ENCODE data around the gene ATP8B3. TPM values are rescaled to one million over a fixed set of nuclear protein-coding genes. Genes with fewer than 3 reads are reported as not detected.
"Not testable (repeated sequence)": the region's sequence is repeated elsewhere in the genome, so short reads cannot be mapped to it uniquely, and the experiment has no call there.

Gene ATP8B3
- polyA plus RNA-seq, 1 donor: 0.51 TPM

DNA sequence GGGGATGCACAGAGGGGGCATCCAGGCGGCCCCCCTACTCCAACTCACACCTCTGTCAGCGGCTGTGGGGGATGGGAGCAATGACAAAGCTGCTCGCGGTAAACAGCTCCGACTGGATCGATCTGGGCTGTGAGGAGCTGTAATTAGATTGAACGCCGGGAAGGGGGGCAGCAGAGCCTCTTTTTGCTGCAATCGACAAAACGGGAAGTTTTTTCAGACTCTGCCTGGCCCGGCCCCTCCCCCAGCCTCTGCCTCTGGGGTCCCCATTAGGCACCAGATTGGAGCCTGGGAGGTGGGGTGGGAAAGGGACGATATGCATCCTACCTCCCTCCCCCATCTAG, 42.5 kb downstream of the ATP8B3 start:
- no peak for DNase-seq (ENCODE audit: low read depth)

DNA sequence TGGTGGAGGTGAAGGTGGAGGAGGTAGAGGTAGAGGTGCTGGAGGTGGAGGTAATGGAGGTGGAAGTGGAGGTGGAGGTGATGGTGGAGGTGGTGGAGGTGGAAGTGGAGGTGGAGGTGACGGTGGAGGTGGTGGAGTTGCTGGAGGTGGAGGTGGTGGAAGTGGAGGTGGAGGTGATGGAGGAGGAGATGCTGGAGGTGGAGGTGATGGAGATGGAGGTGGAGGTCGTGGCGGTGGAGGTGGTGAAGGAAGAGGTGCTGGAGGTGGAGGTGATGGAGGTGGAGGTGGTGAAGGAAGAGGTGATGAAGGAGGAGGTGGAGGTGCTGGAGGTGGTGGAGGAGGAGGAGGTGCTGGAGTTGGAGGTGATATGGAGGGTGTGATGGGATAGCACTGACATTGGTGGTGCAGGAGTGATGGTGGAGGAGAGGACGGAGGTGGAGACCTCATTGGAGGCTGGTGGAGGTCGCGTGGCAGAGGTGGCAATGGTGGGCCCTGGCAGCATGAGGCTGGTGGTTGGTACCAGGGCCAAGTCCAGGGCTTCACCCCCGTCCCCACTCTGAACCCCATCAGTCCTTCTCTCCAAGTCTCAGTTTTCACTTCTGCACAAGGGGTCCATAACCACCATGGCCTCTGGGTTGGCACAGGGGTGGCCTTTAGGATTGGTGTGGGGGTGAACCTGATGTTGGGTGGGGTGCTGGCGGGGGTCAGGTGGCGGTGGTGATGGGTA, 43.0 kb downstream of the ATP8B3 start:
- no peak for DNase-seq (ENCODE audit: low read depth)

DNA sequence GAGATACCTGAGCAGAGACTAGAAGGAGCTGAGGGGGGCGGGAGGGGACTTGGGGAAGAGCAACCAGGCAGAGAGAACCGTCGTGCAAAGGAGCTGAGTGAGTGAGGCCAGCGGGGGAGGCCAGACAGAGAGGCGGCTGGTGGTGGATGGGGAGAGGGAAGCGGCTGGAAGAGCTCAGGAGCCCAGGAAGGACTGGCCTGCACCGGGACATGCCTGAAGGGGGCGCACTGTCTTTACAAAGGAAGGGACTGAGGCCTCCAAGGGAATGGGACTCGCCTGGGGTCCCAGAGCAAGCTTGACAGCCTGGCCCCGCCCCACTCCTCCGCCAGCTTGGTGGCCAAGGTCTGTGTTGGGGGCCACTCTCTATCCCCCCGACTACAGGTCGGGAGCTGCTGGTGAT, 43.8 kb downstream of the ATP8B3 start:
- no peak for DNase-seq (ENCODE audit: low read depth)

DNA sequence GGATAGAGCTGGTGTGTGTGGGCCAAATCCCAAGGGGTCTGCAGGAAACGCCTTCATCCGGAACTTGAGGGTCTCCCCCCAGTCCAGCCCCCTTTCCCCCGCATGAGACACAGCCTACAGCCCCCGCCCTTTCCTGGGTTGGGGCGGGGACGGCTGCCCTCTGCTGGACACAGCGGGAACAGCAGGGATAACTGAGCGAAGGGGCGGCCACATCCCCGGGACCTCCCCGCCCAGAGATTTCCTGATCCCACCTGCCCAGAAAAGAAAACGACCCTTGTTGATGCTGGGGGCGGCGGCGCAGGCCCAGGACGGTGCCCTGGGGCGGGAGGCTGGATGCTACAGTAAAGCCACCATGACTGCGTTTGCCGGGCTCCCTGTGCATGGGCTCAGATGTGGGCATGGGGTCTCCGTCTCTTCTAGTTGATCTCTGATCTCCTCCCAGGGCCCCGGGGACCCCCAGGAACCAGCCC, 44.6 kb downstream of the ATP8B3 start:
- DNase-seq (ENCODE audit: low read depth): no peak

DNA sequence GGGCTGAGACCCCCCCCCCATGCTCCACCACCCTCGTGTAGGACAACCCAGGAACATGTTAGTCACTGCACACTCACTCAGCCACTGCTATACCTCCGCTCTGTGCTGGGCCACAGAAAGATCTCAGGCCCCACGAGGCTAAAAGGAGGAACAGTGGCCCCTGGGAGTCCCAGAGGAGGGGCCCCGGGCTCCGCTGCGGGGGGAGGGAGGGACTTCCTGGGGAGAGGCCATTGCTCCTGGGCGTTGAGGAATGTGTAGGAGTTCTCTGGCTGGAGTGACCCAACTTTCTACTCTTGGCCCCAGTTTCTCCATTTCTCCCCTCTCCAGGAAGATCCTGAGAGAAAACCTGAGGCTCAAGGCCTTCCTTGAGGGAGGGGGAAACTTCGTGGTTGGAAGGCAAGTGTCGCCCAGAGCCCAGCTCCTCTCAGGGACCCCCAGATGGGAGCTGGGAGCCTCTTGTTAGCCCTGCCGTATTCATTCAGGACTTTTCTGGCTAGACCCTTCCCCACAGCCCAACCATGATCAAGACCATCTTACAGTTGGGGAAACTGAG, 45.2 kb downstream of the ATP8B3 start:
- DNase-seq (ENCODE audit: low read depth): no peak

DNA sequence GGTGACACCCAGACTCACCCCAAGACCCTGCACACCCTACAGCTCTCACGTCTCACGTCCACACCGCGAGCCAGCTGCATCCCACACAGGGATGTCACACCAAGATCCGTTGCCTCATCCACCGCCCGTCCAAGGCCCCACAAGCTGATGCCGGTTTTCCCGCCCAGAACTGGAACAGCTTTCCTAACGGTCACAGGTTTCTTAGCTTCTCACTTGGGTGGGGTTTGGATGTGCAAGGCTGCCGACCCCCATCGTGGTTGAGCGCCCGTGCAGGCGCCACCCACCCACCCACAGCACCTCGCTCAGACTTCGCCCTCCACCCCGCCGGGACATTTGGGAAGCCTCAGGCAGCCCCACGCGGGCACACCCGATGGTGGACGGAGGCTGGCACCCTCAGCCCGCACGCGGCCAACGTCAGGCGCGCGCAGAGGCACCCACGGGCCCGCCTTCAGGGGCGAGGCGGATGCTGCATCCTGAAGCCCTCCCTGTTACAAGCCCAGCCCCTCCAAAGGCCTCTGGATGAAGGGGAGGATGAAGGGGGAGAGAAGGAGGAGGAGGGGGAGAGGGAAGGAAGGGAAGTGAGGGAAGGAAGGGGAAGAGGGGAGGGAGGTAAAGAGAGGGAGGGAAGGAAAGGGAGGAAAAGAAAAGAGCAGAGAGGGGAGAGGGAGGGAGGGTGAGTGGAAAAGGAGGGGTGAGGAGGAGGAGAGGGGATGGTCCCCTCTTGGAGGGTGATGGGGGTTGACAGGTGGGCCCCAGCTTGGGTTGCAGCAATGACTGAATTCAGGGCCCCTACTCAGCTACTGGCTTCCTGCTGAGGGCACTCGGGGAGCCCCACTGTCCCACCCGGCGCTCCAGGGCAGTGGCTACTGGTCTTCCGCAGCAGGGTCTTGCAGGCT, 45.9 kb downstream of the ATP8B3 start:
- DNase-seq (ENCODE audit: low read depth): no peak

DNA sequence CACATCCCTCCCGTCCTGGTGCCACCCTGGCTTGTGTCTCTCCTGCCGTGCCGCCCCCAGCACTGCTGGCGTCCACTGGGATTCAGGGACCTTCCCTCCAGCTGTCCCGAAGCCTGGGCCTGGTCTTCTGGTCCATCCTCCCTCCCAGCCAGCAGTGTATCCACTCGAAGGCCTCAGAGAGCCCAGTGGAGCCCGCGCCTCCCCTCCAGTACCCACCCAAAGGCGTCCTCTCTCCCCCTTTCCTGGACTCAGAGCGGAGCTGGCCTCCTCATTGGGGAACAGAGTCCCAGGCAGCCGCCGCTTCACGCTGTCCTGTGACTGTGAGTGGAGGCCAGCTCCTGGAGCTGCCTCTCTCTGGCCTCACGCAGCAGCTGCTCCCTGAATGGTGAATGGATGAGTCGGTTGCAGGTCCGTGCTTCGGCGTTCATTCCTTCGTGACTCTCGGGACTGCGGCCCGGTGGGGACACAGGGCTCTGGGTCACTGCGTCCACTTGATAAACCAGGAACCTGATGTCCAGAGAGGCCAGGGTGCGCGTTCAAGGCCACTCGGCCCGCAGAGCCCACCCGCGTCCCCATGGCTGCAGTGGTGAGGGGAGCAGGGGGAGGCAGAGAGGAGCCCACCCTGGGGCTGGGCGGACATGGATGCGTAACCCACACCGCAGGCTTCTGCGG, 46.7 kb downstream of the ATP8B3 start:
- no peak for DNase-seq (ENCODE audit: low read depth)

DNA sequence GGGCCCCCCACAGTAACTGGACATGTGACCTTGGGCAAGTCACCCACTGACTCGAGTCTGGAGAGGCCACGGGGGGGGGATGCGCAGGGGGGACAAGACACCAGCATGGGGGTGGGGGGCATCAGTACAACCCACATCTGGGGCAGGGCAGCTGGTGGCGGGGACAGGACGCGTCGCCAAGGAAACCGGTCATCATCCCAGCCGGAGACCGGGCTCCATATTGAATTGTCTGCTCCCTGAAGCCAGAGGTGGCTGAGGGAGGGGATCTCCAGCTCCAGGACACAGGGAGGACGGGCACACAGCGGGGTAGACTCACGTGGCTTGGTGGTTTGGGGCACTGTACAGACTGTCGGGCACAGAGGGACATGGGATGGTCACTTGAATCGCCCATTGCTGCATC, 47.3 kb downstream of the ATP8B3 start:
- DNase-seq (ENCODE audit: low read depth): no peak

DNA sequence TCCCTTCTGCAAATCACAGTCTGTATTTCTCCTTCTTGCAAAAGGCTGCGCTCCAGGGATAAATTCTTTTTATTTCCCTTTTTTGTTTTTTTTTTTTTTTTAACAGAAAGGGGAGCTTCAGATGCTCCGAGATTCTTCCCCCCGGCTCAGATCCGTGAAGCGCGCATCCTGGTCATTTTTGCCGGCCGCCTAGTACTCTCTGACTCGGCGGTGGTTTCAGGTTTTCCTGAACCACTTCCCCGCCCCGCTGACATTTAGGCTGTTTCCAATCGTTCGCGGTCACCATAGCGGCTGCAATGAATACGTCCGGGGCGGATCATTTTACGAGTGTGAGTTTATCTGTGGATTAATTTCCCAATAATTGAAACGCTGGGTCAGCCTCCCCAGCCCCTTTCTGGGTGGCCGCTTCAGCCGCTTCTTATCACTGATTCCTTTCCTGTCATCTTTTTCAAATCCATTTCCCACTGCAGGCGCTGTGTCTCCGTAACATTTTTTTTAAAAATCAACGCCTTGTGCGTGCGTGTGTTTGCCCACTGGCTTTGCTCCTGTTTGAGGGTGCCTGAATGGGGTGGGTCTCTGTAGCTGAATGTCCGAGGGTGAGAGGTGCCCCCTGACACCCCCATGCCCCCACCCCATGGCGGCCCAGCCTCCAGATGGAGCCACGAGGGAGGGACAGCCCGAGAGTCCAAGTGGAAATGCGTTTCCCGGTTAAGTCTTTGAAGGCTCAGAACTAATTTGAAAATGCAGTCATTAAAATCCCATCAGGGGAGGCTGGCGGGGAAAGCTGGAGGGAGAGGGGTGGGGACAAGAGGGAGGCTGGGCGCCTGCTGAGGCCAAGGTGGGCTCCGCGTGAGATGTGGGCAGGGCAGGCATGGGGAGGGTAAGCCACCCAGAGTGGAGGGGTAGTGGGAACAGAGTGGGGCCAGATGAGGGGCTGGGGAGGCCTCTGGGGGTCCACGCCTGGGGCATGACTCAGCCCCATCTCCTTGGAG, 48.1 kb downstream of the ATP8B3 start:
- no peak for DNase-seq (ENCODE audit: low read depth)

DNA sequence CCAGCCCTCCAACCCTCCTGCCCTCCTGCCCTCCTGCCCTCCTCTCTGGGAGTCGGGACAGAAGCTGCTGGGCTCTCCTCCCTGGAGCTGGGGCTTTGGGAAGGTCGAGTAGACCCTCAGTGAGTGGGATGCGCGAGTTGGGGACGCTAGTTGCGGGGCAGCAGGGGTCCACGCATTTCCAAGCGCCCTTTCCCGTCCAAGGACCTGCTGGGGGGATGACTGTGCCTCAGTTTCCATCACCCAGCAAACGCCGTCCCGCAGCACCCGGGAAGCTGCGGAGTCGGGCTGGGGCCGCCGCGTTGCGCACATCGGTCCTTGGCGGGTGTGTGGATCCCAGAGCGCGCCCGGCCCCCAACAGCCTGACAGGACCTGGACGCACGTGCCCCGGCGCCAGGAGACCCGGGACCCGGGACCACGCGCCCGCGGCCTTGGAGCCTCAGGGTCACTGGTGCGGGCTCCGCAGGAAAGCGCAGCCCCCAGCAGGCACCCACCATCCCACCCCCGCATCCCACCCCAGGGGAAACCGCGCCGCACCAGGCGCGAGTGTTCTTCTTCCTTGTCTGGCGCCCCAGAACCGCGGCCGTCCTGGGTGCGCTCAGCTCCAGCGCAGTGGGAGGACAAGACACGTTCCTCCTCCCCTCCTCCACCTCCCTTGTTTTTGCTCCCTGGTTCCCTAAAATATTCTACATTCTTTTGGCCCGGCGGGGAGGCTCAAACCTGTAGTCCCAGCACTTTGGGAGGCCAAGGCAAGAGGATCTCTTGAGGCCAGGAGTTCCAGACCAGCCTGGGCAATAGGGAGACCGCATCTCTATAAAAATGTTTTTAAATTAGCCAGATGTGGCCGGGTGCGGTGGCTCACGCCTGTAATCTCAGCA, 49.6 kb downstream of the ATP8B3 start:
- no peak for DNase-seq (ENCODE audit: low read depth)

DNA sequence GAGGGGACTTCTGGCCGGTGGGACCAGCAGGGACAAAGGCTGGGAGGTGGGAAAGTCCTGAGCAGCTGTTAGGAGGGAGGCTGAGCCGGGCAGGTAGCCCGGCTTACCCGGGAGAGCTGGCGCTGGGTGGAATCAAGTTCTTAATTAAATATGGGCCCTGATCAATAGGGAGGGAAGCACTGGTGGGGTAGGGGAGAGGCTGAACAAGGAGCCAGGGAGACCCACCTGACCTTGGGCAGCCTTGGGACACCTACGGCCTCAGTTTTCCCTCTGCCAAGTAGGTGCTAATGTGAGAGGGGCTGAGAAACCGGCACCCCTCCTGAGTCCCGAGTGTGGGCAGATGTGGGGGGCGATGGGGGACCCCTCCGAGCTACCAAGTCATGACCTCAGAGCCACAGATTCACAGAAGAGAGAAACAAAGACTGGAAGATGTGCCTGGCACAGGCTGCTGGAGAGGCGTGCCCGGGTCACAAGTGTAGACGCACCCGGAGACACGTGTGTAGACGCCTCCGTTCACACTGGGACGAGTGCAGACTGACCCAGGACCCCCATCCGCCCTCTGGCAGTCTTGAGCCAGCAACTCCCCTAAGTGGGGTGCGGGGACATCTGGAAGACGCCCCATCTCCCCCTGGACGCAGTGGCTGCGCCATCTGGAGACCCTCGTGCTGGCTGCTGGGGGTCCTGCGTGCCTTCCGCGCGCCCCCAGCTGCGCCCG, 50.4 kb downstream of the ATP8B3 start:
- DNase-seq (ENCODE audit: low read depth): no peak

DNA sequence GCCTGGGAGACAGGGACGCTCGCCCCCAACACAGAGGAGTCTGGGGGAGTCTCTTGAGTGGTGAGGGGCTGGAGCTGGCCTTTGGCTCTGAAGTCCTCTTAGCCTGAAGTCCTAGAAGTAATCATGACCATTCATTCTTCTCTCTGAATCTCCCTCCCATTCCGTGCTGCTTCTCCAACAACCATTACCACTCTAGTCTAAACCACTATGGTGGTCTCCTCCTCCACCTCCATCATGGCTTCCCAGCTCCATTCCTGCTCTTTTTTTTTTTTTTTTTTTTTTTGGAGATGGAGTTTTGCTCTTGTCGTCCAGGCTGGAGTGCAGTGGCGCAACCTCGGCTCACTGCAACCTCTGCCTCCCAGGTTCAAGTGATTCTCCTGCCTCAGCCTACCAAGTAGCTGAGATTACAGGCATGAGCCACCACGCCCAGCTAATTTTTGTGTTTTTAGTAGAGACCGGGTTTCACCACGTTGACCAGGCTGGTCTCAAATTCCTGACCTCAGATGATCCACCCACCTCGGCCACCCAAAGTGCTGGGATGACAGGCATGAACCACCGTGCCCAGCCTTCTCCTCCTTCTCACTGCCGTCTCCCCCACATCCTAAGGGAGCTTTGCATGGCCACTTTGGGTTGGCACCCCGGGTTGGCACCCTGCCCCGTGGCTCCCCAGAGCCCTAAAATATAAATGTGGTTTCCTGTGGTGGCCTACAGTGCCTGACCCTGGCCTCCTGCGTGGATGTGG, 51.1 kb downstream of the ATP8B3 start:
- not testable (repeated sequence) for DNase-seq (ENCODE audit: low read depth)

DNA sequence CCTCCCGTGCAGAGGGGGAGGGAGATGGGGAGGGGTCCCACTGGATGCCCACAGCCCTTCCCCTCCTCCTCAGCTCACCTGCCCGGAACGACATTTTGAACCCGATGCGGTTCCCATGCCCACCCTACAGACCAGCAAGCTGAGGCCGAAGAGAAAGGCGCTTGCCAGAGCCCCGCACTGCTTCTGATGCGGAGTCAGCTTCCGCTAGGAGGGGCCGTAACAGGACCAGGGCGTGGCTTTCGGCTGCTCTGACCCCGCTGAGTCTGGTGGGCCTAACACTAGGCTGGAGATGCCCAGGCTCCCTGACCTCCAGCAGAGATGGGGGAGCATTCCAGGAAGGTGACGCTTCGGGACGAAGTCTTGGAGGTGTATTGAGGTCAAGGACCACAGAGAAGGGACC, 52.1 kb downstream of the ATP8B3 start:
- DNase-seq (ENCODE audit: low read depth): no peak

DNA sequence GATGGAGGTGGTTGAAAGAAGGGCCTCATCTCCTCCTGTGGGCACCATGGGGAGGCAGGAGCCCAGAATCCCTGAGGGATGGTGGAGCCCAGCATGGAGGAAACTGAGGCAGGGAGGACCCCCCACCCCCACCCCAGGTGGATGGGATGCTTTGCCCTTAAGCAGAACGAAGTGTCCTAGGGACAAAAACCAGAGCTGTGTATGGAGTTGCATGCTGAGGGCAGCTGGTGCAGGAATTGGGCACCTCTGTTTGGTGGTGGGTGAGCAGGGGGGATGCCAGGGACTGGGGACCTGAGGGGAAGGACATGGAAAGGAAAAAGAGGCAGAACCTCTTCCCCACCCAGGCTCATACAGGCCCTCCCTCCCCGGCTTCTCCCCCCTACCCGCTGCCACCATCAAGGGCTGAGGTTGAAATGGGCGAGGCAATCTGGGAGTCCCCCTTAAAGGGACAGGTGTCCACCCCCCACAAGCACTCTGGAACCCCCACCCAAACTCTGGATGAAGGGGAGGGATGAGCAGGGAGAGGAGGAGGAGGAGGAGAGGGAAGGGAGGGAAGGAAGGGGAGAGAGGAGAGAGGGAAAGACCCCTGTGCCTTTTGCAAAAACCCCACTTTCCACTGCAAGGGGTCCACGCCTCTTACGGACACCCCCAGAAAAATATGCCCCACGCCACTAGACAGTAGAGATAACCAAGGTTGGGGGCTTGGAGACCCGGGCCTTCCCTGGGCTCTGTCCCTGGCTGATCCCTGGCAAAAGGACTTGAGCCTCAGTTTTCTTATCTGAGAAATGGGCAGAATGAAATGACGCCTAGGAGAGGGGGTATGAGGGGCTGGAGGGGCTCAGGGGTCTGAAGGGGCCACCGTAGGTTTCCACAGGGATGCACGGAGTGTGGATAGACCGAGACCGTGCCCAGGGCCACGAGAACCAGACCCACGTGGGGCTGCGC, 52.8 kb downstream of the ATP8B3 start:
- DNase-seq (ENCODE audit: low read depth): no peak

DNA sequence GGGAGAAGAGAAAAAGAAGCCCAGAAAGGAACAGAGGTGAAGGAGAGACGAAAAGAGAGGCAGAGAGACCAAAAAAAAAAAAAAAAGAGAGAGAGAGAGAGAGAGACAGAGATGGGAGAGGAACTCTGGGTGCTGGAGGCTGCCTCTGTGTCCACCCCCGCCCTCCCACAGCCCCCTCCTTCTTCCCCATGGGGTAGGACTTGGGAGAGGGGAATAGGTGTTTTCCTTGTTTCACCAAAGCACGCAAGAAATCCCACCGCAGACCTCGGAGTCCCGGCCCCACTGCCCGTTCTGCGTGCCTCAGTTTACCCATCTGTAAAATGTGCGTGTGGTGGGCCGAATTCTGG, 53.9 kb downstream of the ATP8B3 start:
- no peak for DNase-seq (ENCODE audit: low read depth)

DNA sequence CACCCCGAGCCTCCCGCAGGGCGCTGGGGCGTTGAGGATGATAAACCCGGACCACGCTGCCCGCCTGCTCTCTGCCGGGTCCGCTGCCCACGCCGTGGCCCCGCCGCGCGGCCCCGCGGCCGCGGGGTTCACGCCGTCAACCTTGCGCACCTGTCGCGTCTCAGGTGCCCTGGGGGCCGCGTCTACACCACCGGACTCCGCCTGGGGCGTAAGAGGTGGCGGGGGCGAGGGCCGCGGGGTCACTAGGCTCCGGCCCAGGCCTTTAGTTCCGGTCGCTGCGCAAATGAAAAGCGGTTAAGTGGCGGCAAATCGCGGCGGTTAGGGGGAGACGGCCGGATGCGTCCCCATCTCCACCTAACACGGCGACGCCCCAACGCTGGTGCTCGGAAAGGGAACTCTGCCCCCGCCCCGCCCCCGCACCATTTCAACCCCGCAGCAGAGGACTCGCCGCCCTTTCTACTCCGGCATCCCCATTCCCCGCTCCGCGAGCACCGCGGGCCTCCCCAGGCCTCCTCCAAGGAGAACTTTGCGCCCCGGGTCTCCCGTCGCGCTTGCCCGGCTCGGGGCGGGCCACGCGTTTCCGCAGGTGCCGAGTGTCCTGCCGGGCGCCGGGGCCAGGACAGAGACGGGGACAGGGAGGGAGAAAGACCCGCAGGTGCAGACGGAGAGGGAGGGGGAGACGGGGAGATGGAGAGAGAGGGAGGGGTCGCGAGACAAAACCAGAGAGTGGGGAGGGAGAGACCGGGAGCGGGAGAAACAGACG, 54.4 kb downstream of the ATP8B3 start:
- no peak for DNase-seq (ENCODE audit: low read depth)

Measured in forelimb muscle (tissue), 1 donor.